Measurements from ENCODE around the gene TSEN2. TPM values are rescaled to one million over a fixed set of nuclear protein-coding genes. Genes with fewer than 3 reads are reported as not detected.

TSEN2 gene
- total RNA-seq, 1 donor from 2014 or later = 18.6 TPM

DNA sequence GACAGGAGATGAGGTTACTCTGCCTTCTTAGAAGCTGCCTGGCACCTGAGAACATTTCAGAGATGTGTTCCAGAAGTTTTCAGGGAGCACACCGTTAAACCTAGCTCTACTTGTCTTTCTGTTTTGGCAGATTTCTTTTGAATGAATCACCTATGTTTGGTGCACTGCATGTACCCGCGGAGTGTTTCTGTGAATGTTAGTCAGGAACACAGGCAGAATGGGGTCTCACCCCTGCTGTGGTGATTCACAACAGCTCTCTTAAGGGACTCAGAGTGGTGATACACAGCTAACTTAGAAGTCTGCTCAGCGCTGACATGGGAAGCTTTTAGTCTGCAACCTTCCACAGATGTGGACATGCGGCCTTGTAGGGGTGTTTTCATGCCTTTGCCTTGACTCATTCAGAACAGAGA lies 24.0 kb downstream of the TSEN2 start:
- DNase-seq = peak; percentile 32
- Mint-ChIP-seq H3K4me3 (ENCODE audit: unreplicated experiment) (peak overlapping the region; percentile 60), H3K27me3 (ENCODE audit: unreplicated experiment) (peaks cover 8% of the 10 kb centered on the region), H3K4me1 (ENCODE audit: low read depth, unreplicated experiment) (peaks cover 32% of the 10 kb centered on the region), H3K9me3 (ENCODE audit: unreplicated experiment) (peaks cover 12% of the 10 kb centered on the region), H3K36me3 (ENCODE audit: unreplicated experiment) (peaks cover 4% of the 10 kb centered on the region), H3K27ac (ENCODE audit: unreplicated experiment) (peak overlapping the region; percentile 93)
- TF ChIP-seq, protein P1, sequence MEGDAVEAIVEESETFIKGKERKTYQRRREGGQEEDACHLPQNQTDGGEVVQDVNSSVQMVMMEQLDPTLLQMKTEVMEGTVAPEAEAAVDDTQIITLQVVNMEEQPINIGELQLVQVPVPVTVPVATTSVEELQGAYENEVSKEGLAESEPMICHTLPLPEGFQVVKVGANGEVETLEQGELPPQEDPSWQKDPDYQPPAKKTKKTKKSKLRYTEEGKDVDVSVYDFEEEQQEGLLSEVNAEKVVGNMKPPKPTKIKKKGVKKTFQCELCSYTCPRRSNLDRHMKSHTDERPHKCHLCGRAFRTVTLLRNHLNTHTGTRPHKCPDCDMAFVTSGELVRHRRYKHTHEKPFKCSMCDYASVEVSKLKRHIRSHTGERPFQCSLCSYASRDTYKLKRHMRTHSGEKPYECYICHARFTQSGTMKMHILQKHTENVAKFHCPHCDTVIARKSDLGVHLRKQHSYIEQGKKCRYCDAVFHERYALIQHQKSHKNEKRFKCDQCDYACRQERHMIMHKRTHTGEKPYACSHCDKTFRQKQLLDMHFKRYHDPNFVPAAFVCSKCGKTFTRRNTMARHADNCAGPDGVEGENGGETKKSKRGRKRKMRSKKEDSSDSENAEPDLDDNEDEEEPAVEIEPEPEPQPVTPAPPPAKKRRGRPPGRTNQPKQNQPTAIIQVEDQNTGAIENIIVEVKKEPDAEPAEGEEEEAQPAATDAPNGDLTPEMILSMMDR (IDR thresholded peaks at IDR 0.05; ENCODE audit: partially characterized antibody, unreplicated experiment) = no peak

DNA sequence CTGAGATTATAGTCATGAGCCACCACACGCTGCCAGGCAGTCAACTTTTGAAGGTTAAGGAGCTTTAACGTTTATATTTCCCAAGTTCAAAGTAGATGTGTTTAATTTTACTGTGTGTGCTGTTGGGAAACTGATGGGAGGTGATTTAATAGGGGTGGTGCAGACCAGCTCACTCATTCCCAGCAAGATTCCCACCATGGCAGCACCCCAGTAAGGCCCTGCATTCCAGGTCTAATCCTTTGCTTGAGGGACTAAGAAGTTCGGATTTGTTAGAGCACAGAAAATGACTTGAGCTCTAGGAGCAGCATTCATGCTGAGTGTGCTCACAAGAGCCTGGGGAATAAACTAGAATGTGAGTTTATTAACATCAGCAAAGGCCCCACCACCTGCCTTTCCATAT lies 25.2 kb downstream of the TSEN2 start:
- H3K9me3 Mint-ChIP-seq (ENCODE audit: unreplicated experiment) = peaks cover 12% of the 10 kb centered on the region
- peaks cover 3% of the 10 kb centered on the region for H3K36me3 Mint-ChIP-seq (ENCODE audit: unreplicated experiment)
- H3K27me3 Mint-ChIP-seq (ENCODE audit: unreplicated experiment) = peaks cover 10% of the 10 kb centered on the region
- H3K27ac Mint-ChIP-seq (ENCODE audit: unreplicated experiment) = peak overlapping the region; percentile 93
- peaks cover 36% of the 10 kb centered on the region for H3K4me1 Mint-ChIP-seq (ENCODE audit: low read depth, unreplicated experiment)
- DNase-seq = no peak
- H3K4me3 Mint-ChIP-seq (ENCODE audit: unreplicated experiment) = no peak overlapping the region
- TF ChIP-seq, protein P1 (IDR thresholded peaks at IDR 0.05; ENCODE audit: partially characterized antibody, unreplicated experiment) = no peak

GRCh38 chr3:12512534-12513118 lies 28.3 kb downstream of the TSEN2 start:
- no peak overlapping the region for H3K27ac Mint-ChIP-seq (ENCODE audit: unreplicated experiment)
- H3K4me3 Mint-ChIP-seq (ENCODE audit: unreplicated experiment) = no peak overlapping the region
- TF ChIP-seq, protein P1 (IDR thresholded peaks at IDR 0.05; ENCODE audit: partially characterized antibody, unreplicated experiment) = no peak
- peaks cover 3% of the 10 kb centered on the region for H3K36me3 Mint-ChIP-seq (ENCODE audit: unreplicated experiment)
- H3K9me3 Mint-ChIP-seq (ENCODE audit: unreplicated experiment) = peaks cover 11% of the 10 kb centered on the region
- DNase-seq = no peak
- peaks cover 10% of the 10 kb centered on the region for H3K27me3 Mint-ChIP-seq (ENCODE audit: unreplicated experiment)
- peaks cover 42% of the 10 kb centered on the region for H3K4me1 Mint-ChIP-seq (ENCODE audit: low read depth, unreplicated experiment)

DNA sequence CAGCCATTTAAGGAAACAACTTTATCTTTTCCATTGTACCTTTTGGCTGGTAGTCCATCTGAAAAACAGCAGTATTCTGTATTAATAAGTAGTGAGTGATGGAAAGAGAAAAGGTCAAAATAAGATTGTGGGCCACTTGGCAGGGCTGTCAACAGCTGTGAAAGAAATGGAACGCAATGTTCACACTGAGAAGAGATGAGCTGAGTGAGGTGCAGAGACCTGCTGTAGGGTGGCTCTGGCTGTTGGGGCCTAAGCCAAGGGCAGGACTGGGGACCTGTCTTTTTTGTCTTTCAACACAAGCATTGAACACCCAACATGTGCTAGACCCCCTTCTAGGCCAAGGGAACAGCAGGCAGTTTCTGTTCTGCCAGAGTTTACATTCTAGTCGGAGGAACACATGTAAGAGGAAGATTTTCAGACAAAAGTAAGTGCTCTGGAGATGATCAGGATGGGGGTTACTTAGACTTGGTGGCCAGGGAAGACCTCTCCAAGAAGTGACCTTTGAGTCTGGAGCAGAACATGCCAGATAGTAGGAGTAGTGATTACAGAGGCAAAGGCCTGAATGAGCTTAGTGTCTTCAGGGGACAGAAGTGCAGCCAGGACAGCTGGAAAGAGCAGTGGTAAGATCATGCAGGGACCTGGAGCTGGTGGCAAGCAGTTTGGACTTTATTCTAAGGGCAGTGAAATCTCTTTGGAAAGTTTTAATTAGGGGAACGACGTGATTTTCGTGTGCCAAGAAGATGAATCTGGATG lies 29.6 kb downstream of the TSEN2 start:
- peaks cover 2% of the 10 kb centered on the region for H3K9me3 Mint-ChIP-seq (ENCODE audit: unreplicated experiment)
- TF ChIP-seq, protein P1 (IDR thresholded peaks at IDR 0.05; ENCODE audit: partially characterized antibody, unreplicated experiment) = no peak
- H3K36me3 Mint-ChIP-seq (ENCODE audit: unreplicated experiment) = peaks cover 3% of the 10 kb centered on the region
- peaks cover 38% of the 10 kb centered on the region for H3K4me1 Mint-ChIP-seq (ENCODE audit: low read depth, unreplicated experiment)
- H3K27me3 Mint-ChIP-seq (ENCODE audit: unreplicated experiment) = peaks cover 4% of the 10 kb centered on the region
- no peak overlapping the region for H3K27ac Mint-ChIP-seq (ENCODE audit: unreplicated experiment)
- H3K4me3 Mint-ChIP-seq (ENCODE audit: unreplicated experiment) = no peak overlapping the region
- no peak for DNase-seq

DNA sequence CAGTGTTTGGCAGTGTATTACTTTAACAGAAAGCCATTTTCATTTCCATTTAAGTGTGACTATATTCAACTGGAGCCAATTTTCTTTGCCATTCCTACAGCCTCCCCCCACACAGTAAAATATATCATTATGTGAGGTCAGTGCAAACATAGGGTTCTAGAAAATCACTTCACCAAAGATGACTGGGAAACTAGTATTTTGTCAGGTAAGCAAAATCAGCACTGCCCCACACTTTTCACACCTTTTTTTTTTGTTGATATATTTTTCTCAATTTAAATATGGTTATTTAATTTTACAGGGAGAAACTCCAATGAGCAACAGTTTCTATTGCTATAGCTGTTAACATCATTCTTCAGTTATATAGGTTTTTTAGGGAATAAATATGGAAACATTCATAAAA lies 31.4 kb downstream of the TSEN2 start:
- H3K36me3 Mint-ChIP-seq (ENCODE audit: unreplicated experiment) = peaks cover 3% of the 10 kb centered on the region

More for the DNA sequence above, 31.4 kb downstream of the TSEN2 start:
- no peak overlapping the region for H3K27ac Mint-ChIP-seq (ENCODE audit: unreplicated experiment)
- no peaks in the 10 kb centered on the region for H3K9me3 Mint-ChIP-seq (ENCODE audit: unreplicated experiment)
- DNase-seq = no peak
- no peak overlapping the region for H3K4me3 Mint-ChIP-seq (ENCODE audit: unreplicated experiment)
- TF ChIP-seq, protein P1 (IDR thresholded peaks at IDR 0.05; ENCODE audit: partially characterized antibody, unreplicated experiment) = no peak
- H3K4me1 Mint-ChIP-seq (ENCODE audit: low read depth, unreplicated experiment) = peaks cover 28% of the 10 kb centered on the region
- H3K27me3 Mint-ChIP-seq (ENCODE audit: unreplicated experiment) = peaks cover 4% of the 10 kb centered on the region
